Stimulated activated CD4-positive, alpha-beta T cell treated with anti-CD3 and anti-CD28 coated beads, Interleukin-1b, Interleukin-23, amount 100 ng/mL, for 24 hours (primary cell): ENCODE data around the gene FSD1.

Experiments used
- DNase-seq, 4 experiments: peaks; one replicate each; pipeline ENCODE4 v3.0.0-alpha.2; 2020; ENCODE audit warnings: low read depth in 4 of 4, low spot score in 1 of 4

FSD1 gene

GRCh38 chr19:4313847-4314490, 9.6 kb downstream of the FSD1 start:
- DNase-seq = no peak

GRCh38 chr19:4316956-4317355, 12.6 kb downstream of the FSD1 start:
- DNase-seq = no peak

- no peak for DNase-seq
These were observed 14.1 kb downstream of the FSD1 start for GRCh38 chr19:4318460-4318859.

GRCh38 chr19:4319067-4319718, 14.8 kb downstream of the FSD1 start:
- DNase-seq = no peak

GRCh38 chr19:4320419-4320818, 16.0 kb downstream of the FSD1 start:
- no peak for DNase-seq

GRCh38 chr19:4322942-4323665, 18.7 kb downstream of the FSD1 start:
- no peak for DNase-seq

- no peak for DNase-seq
These were observed 19.3 kb downstream of the FSD1 start for GRCh38 chr19:4323692-4324091.

- DNase-seq = no peak
These were observed 19.8 kb downstream of the FSD1 start for GRCh38 chr19:4324228-4324627.

GRCh38 chr19:4326215-4326836, 21.9 kb downstream of the FSD1 start:
- DNase-seq = no peak

- no peak for DNase-seq
These were observed 22.4 kb downstream of the FSD1 start for GRCh38 chr19:4326837-4327251.

- DNase-seq = peak in 2 of 4 experiments; percentile 67 to 78
These were observed 23.0 kb downstream of the FSD1 start for GRCh38 chr19:4327252-4327876.

GRCh38 chr19:4327877-4328242, 23.5 kb downstream of the FSD1 start:
- DNase-seq = no peak

- peak; percentile 79 to 99 (median 96) for DNase-seq
These were observed 24.0 kb downstream of the FSD1 start for GRCh38 chr19:4328243-4328990.

GRCh38 chr19:4328991-4329681, 24.7 kb downstream of the FSD1 start:
- DNase-seq = peak in 2 of 4 experiments; percentile 46 to 54

- no peak for DNase-seq
These were observed 25.5 kb downstream of the FSD1 start for GRCh38 chr19:4329858-4330257.

GRCh38 chr19:4334929-4335570, 30.7 kb downstream of the FSD1 start:
- no peak for DNase-seq

- DNase-seq = no peak
These were observed 33.6 kb downstream of the FSD1 start for GRCh38 chr19:4337906-4338440.

- DNase-seq = no peak
These were observed 34.3 kb downstream of the FSD1 start, which contains the start of gene STAP2 for GRCh38 chr19:4338441-4339355. Gene STAP2 (minus strand): TSS chr19:4338827. CDS start chr19:4338753, 74 bp downstream.
